ENCODE results near the gene PCDHB2. TPM values are rescaled to one million over a fixed set of nuclear protein-coding genes. Genes with fewer than 3 reads are reported as not detected.

PCDHB2 gene
- total and polyA plus RNA-seq, 10 of the 15 experiments (the other 5 are each of a cell fraction or from before 2014, with no cell fraction given), result 0.08 to 0.17 (median 0.12) TPM; not detected in 6

DNA sequence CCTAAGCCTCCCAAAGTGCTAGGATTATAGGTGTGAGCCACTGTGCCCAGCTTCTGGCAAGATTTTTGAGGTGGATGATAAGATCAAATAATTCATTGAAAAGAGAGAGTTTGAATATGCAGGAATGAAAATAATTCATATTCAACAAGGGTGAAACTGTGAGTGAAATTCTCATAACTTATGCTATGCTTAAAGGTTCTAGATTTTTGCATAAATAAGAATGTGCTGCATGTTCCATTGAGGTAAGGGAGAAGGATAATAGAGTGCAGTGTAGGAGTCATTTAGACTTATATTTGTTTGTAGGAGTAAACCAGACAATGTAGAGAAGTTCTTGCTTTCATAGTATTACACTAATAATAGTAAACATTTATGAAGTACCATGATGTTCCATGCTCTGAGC, 12.2 kb upstream of the PCDHB2 start:
- Histone ChIP-seq H3K9ac (ENCODE audit: control insufficient read depth, insufficient read depth, low read length) (no peak overlapping the region), H2AFZ (ENCODE audit: control insufficient read depth, low read depth, low read length) (no peak overlapping the region), H3K79me2 (ENCODE audit: control insufficient read depth, insufficient read depth, low read length) (no peaks in the 10 kb centered on the region), H3K36me3 (ENCODE audit: control insufficient read depth in 2 of 2, insufficient read depth in 2 of 2, low read length in 1 of 2) (no peaks in the 10 kb centered on the region), H4K20me1 (ENCODE audit: control insufficient read depth, insufficient read depth) (no peaks in the 10 kb centered on the region), H3K4me3 (no peak overlapping the region), H3K27me3 (replicated peaks in 1 of 2; ENCODE audit: control insufficient read depth in 2 of 2, insufficient read depth in 2 of 2, low read length in 1 of 2) (no peaks in the 10 kb centered on the region), H3K27ac (ENCODE audit: control insufficient read depth, insufficient read depth) (no peak overlapping the region), H3K9me3 (replicated peaks; ENCODE audit: control insufficient read depth, insufficient read depth, low read length) (no peaks in the 10 kb centered on the region), H3K4me1 (ENCODE audit: control insufficient read depth, insufficient read depth, low read length) (no peaks in the 10 kb centered on the region), H3K4me2 (ENCODE audit: control insufficient read depth, insufficient read depth) (no peak overlapping the region)
- no peak for TF ChIP-seq CREM (IDR thresholded peaks at IDR 0.05; ENCODE audit: low read depth)
- TF ChIP-seq, protein P1, sequence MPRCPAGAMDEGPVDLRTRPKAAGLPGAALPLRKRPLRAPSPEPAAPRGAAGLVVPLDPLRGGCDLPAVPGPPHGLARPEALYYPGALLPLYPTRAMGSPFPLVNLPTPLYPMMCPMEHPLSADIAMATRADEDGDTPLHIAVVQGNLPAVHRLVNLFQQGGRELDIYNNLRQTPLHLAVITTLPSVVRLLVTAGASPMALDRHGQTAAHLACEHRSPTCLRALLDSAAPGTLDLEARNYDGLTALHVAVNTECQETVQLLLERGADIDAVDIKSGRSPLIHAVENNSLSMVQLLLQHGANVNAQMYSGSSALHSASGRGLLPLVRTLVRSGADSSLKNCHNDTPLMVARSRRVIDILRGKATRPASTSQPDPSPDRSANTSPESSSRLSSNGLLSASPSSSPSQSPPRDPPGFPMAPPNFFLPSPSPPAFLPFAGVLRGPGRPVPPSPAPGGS (IDR thresholded peaks at IDR 0.05; ENCODE audit: borderline replicate concordance, insufficient read depth, low read depth, low read length, poor library complexity, severe bottlenecking), result no peak
- no peak for TF ChIP-seq SMAD5 (IDR thresholded peaks at IDR 0.05; ENCODE audit: low read depth)
- TF ChIP-seq, protein P2, sequence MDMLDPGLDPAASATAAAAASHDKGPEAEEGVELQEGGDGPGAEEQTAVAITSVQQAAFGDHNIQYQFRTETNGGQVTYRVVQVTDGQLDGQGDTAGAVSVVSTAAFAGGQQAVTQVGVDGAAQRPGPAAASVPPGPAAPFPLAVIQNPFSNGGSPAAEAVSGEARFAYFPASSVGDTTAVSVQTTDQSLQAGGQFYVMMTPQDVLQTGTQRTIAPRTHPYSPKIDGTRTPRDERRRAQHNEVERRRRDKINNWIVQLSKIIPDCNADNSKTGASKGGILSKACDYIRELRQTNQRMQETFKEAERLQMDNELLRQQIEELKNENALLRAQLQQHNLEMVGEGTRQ (IDR thresholded peaks at IDR 0.05; ENCODE audit: borderline replicate concordance, low read depth, low read length), result no peak
- TF ChIP-seq, protein P3, sequence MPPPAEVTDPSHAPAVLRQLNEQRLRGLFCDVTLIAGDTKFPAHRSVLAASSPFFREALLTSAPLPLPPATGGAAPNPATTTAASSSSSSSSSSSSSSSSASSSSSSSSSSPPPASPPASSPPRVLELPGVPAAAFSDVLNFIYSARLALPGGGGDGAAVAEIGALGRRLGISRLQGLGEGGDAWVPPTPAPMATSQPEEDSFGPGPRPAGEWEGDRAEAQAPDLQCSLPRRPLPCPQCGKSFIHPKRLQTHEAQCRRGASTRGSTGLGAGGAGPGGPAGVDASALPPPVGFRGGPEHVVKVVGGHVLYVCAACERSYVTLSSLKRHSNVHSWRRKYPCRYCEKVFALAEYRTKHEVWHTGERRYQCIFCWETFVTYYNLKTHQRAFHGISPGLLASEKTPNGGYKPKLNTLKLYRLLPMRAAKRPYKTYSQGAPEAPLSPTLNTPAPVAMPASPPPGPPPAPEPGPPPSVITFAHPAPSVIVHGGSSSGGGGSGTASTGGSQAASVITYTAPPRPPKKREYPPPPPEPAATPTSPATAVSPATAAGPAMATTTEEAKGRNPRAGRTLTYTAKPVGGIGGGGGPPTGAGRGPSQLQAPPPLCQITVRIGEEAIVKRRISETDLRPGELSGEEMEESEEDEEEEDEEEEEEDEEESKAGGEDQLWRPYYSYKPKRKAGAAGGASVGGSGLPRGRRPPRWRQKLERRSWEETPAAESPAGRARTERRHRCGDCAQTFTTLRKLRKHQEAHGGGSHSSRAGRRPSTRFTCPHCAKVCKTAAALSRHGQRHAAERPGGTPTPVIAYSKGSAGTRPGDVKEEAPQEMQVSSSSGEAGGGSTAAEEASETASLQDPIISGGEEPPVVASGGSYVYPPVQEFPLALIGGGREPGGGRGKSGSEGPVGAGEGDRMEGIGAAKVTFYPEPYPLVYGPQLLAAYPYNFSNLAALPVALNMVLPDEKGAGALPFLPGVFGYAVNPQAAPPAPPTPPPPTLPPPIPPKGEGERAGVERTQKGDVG (CRISPR knock-in tag; IDR thresholded peaks at IDR 0.05), result no peak
- no peak for TF ChIP-seq NKRF (conservative IDR thresholded peaks at IDR 0.05)
- TF ChIP-seq TCF12 (IDR thresholded peaks at IDR 0.05; ENCODE audit: low read depth, low read length), result no peak
- no peak for TF ChIP-seq BACH1 (IDR thresholded peaks at IDR 0.05; ENCODE audit: borderline replicate concordance)
- TF ChIP-seq PAX5 (IDR thresholded peaks at IDR 0.05; ENCODE audit: borderline replicate concordance, low read depth, low read length), result no peak
- TF ChIP-seq BHLHE40 (IDR thresholded peaks at IDR 0.05; ENCODE audit: borderline replicate concordance in 1 of 2, low read depth in 2 of 2, low read length in 1 of 2), result no peak
- no peak for TF ChIP-seq ATF3 (IDR thresholded peaks at IDR 0.05; ENCODE audit: borderline replicate concordance, extremely low read depth, low read depth, low read length)
- ChIA-PET SMC1A (ENCODE audit: uncharacterized antibody, unreplicated experiment) (interaction anchor here (0.9 kb wide), 1 partner anchor 47 kb away, joined by 3 read pairs; no protein-coding TSS in a partner anchor), RAD21 (ENCODE audit: unreplicated experiment) (no interaction called here), POLR2A (interaction anchor here (0.7 kb wide), 1 partner anchor 385 kb away, joined by 6 read pairs; no protein-coding TSS in a partner anchor), CTCF (no interaction called here)
- in situ Hi-C loops (cut with MboI) (no loop called here), intact Hi-C loops (cut with micrococcal nuclease; ENCODE audit: unreplicated experiment) (no loop called here)
- BruUV-seq (replicated peaks), result no TSS peak
- FAIRE-seq (no peak), ATAC-seq (no peak), DNase-seq (ENCODE audit: low read depth, low spot score) (no peak)
